Measurements from ENCODE around the gene HMGN5.
A peak's percentile ranks its signal among the peaks of the same experiment; 100 is the strongest.

HMGN5 gene, protein sequence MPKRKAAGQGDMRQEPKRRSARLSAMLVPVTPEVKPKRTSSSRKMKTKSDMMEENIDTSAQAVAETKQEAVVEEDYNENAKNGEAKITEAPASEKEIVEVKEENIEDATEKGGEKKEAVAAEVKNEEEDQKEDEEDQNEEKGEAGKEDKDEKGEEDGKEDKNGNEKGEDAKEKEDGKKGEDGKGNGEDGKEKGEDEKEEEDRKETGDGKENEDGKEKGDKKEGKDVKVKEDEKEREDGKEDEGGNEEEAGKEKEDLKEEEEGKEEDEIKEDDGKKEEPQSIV

GRCh38 chrX:81201671-81202455 lies at the start of gene HMGN5, which contains the start of gene SH3BGRL:
Gene HMGN5, minus strand, starts transcription at chrX:81201913. Its CDS starts 80,364 bp downstream, at chrX:81121549.
Gene SH3BGRL, plus strand, starts transcription at chrX:81202102. Its CDS starts 99 bp downstream, at chrX:81202201.
- peak; percentile 87 for DNase-seq (ENCODE audit: low read depth)

- no peak for DNase-seq (ENCODE audit: low read depth)
These were observed 40.0 kb upstream of the HMGN5 start for GRCh38 chrX:81241753-81242152.

DNA sequence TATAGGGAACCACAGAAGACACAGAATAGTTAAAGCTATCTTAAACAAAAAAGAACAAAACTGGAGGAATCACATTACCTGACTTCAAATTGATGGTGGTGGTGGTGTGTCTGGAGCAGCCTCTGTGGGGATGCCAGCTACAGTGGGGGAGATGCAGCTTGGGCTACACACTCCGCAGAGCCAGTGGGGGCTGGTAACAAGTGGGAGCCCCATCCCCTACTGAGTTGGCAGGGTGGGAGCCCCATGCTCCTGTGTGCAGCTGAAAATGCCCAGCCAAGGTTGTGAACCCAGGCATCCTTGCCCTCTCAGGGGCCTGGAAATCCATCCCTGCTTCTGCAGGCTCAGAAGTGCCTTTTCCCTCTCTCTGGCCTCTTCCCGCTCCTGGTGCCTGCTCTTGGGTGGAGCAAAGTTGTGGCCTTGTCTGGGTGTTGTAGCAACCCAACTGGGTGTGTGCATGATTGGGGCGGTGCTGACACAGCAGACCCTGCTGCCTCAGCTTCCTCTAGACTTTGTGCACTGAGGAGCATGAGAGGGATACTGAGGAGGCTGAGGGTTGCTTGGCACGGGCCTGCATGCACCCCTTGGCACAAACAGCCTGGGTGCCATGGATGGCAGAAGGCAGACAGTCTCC lies 39.1 kb upstream of the HMGN5 start:
- no peak for DNase-seq (ENCODE audit: low read depth)

- no peak for DNase-seq (ENCODE audit: low read depth)
These were observed 36.5 kb upstream of the HMGN5 start for GRCh38 chrX:81238166-81238565.

- DNase-seq (ENCODE audit: low read depth): no peak
These were observed 35.8 kb upstream of the HMGN5 start for GRCh38 chrX:81237516-81237915.

DNA sequence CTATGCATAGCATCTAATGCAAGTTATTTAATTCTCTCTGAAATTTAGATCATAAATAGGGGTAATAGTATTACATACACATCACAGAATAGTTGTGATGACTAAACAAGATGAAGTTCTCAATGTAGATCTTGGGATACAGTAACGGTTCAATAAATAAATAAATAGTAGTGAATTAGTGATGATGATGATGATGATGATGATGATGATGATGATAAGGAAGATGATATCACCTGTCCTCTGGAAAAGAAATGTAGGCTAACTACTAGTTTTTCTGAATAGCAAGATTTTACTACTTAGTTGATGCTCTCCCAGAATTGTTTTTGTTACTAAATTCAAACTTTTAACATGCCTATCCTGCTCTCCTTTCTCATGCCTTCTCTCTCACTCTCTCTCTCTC lies 30.5 kb upstream of the HMGN5 start:
- DNase-seq (ENCODE audit: low read depth): no peak

- no peak for DNase-seq (ENCODE audit: low read depth)
These were observed 29.8 kb upstream of the HMGN5 start for GRCh38 chrX:81231476-81231875.

DNA sequence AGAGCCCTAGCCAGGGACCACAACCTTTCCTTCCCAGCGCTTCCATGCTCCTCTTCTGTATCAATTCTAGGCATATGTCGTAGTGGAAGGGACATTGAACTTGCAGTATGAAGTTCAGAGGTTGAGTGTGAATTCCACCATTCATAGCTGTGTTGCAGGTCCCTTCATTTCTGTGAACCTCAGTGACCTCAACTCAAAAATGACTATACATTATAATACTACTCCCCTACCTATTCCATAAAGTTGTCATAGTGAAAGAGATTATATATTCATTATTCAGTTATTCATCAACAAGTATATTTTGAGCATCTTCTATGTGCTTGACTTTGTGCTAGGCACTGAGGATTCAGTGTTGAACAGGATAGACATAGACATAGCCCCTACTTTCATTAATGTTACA lies 28.2 kb upstream of the HMGN5 start:
- no peak for DNase-seq (ENCODE audit: low read depth)

DNA sequence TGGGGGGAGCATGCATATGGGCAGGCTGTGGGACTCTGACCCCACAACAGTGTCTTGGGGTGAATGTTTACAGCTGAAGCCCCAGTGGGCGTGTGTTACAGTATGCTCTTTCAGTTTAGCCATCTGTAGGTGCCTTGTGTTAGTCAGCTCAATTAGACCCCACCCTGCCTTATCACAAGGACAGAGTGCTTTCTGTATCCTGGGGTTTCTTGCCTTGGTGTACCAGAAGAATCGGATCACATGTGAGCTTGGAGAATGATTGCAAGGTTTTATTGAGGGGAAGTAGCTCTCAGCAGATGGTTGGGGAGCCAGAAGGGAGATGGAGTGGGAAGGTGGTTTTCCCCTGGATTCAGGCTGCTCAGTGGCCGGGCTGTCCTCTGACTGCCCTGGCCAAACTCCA lies 27.5 kb upstream of the HMGN5 start:
- DNase-seq (ENCODE audit: low read depth): no peak

GRCh38 chrX:81215685-81216084 lies 14.0 kb upstream of the HMGN5 start:
- DNase-seq (ENCODE audit: low read depth): no peak

DNA sequence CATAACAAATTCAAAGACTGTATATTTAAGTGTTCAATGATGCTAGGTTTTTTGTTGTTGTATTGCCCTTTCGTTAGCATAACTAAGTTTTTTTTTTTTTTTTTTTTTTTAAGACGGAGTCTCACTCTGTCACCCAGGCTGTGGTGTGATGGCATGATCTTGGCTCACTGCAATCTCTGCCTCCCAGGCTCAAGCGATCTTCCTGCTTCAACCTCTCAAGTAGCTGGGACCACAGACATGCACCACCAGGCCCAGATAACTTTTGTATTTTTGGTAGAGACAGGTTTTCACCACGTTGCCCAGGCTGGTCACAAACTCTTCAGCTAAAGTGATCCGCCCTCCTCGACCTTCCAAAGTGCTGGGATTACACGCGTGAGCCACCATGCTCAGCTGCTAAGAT lies 7.2 kb upstream of the HMGN5 start:
- no peak for DNase-seq (ENCODE audit: low read depth)

DNA sequence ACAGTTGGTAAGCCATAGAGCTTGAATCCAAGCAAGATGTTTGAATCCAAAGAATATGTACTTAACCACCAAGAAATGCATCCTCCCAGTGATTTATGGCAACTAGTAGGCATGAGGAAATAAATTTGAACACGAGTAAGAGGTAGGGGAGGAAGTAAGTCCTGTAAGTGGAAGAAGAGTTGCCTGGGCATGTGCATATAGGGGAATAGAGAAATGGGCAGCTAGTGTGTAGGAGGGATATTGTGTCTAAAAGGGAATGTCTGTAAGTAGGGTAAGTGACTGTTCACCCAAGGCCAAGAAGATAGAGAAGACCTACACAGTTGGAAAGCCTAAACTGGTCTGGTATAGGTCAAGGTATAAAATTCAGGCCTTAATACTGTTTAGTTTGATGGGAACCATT lies 4.8 kb upstream of the HMGN5 start:
- DNase-seq (ENCODE audit: low read depth): peak; percentile 7

GRCh38 chrX:81205551-81205950 lies 3.8 kb upstream of the HMGN5 start:
- no peak for DNase-seq (ENCODE audit: low read depth)

- no peak for DNase-seq (ENCODE audit: low read depth)
These were observed 1.2 kb upstream of the HMGN5 start for GRCh38 chrX:81202943-81203342.

- peak; percentile 15 for DNase-seq (ENCODE audit: low read depth)
These were observed 725 bp upstream of the HMGN5 start for GRCh38 chrX:81202456-81202819.

DNA sequence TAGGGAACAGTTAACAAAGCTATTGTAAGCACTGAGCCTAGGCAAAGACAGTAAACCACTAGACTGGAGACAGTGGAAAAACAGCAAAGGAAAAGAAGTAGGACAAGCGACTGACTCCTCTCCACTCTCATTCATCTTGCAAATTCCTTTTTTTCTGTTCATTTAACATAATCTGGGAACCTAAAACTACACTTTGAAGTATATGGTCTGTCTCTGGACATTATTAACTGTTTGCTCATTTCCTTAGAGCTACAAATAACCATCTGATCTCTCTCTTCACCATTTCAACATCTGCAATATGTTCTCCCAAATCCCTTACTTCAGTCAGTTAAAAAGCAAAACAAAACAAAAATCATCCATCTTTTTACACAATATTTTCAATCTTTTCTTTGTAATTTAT lies 642 bp downstream of the HMGN5 start:
- peak; percentile 32 for DNase-seq (ENCODE audit: low read depth)

GRCh38 chrX:81195712-81196111 lies 6.0 kb downstream of the HMGN5 start:
- DNase-seq (ENCODE audit: low read depth): peak; percentile 50

DNA sequence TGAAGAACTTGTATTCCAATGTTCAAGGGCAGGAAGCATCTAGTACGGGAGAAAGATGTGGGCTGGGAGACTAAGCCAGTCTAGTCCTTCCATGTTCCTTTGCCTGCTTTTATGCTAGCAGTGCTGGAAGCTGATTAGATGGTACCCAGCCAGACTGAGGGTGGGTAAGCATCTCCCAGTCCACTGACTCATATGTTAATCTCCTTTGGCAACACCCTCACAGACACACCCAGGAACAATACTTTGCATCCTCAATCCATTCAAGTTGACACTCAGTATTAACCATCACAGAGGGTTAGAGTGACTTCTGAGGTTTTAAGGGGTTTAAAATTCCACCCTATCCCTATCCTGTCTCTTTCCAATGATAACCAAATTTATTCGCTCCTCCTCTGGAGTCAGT lies 6.5 kb downstream of the HMGN5 start:
- DNase-seq (ENCODE audit: low read depth): no peak

DNA sequence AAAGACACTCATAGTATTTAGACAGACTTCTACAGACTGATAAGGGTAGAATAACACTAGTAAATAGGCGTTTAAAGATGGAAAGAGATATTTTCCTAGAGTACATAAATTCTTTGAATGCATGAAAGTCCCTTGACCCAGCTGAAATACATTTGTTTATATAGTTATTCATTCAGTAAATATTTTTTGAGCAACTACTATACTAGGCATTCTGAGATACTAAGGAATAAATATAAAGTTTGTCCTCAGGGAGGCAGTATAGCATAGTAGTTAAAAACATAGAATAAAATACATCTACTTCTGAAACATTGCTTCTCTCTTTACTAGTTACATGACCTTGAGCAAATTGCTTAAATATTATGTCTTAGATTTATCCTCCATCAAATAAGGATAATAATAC lies 27.4 kb downstream of the HMGN5 start:
- DNase-seq (ENCODE audit: low read depth): peak; percentile 14

DNA sequence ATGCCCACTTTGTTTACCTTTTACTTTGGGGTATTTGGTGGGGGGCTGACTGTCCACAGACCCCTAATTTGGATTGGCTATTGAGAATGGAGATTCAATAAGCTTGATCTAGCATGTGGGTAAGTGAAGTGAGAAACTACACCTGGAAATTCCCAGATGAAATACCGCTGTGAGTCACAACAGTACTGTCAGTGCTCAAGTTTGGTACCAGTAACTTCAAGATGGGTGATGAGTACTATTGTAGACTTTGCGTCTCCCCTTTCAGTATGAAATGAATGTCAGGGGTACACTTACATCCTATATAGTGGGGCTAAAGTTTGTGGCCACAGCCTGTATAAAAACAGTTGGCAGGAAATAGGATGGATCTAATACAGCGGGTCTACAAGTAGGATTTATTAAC lies 33.3 kb downstream of the HMGN5 start:
- DNase-seq (ENCODE audit: low read depth): no peak

- peak; percentile 91 for DNase-seq (ENCODE audit: low read depth)
These were observed 80.0 kb downstream of the HMGN5 start for GRCh38 chrX:81121513-81122363.

DNA sequence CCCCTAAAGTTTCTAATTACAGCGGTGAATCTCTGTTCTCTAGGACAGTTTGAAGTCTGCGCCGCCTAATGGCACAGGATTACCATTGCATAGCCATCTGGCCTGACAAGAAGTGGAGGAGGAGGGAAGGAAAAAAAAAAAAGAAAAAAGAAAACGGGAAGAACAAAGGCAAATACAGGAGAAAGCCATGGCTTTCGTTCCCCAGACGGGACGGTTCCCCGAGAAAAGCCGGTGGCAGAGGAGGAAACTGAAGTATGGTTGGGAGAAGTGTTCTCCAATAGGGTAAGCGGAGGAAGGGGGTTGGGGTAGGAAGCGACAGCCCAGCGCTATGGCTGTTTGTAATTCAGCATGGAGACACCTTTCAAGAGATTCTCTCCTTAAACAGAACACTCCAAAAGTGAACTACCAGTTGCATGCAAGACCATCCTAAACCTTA lies 80.8 kb downstream of the HMGN5 start:
- DNase-seq (ENCODE audit: low read depth): peak; percentile 46
